HEK293T (cell line): Measurements from ENCODE around the gene N4BP2L1.

Experiments used
- ARNT ChIP-seq: fragments of 450-650 bp; IDR thresholded peaks from 2 replicates; pipeline ENCODE4 v1.6.1; 2017; ENCODE audit warnings: mild to moderate bottlenecking
- ELF4 ChIP-seq: fragments of 450-650 bp; IDR thresholded peaks from 2 replicates; pipeline ENCODE4 v1.6.1; 2017; ENCODE audit warnings: antibody characterized with exemption
- FOXK2 ChIP-seq: fragments of 450-650 bp; IDR thresholded peaks from 2 replicates; pipeline ENCODE4 v1.6.1; 2016; ENCODE audit warnings: mild to moderate bottlenecking
- FOXM1 ChIP-seq: fragments of 450-650 bp; IDR thresholded peaks from 2 replicates; pipeline ENCODE4 v1.6.1; 2017; ENCODE audit warnings: mild to moderate bottlenecking, borderline replicate concordance
- L3MBTL2 ChIP-seq: fragments of 450-650 bp; conservative IDR thresholded peaks from 2 replicates; pipeline ENCODE4 v1.6.1; 2016; ENCODE audit warnings: mild to moderate bottlenecking
- SUZ12 ChIP-seq: fragments of 450-650 bp; IDR thresholded peaks from 2 replicates; pipeline ENCODE4 v1.6.1; 2016; ENCODE audit warnings: mild to moderate bottlenecking
- TARDBP ChIP-seq: fragments of 450-650 bp; IDR thresholded peaks from 2 replicates; pipeline ENCODE4 v1.6.1; 2016
- TF ChIP-seq, protein P1 (sequence below): fragments of 450-650 bp; IDR thresholded peaks from 2 replicates; pipeline ENCODE4 v1.6.1; 2016

DNA sequence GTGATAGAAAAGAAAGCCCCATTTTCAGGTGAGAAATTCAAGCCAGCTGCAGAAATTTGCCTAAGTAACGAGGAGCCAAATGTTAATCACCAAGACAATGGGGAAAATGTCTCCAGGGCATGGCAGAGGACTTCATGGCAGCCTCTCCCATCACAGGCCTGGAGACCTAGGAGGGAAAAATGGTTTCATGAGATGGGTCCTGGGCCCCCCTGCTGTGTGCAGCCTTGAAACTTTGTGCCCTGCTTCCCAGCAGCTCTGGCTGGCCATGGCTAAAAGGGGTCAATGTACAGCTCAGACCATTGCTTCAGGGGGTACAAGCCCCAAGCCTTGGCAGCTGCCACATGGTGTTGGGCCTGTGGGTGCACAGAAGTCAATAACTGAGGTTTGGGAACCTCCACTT, 9.9 kb downstream of the N4BP2L1 start:
- TF ChIP-seq, protein P1, sequence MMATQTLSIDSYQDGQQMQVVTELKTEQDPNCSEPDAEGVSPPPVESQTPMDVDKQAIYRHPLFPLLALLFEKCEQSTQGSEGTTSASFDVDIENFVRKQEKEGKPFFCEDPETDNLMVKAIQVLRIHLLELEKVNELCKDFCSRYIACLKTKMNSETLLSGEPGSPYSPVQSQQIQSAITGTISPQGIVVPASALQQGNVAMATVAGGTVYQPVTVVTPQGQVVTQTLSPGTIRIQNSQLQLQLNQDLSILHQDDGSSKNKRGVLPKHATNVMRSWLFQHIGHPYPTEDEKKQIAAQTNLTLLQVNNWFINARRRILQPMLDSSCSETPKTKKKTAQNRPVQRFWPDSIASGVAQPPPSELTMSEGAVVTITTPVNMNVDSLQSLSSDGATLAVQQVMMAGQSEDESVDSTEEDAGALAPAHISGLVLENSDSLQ: no peak
- TF ChIP-seq TARDBP (no peak), ARNT (no peak), ELF4 (no peak), FOXK2 (no peak), SUZ12 (no peak), L3MBTL2 (no peak), FOXM1 (no peak)
